ENCODE results near the gene CFAP410.

The CFAP410 gene

DNA sequence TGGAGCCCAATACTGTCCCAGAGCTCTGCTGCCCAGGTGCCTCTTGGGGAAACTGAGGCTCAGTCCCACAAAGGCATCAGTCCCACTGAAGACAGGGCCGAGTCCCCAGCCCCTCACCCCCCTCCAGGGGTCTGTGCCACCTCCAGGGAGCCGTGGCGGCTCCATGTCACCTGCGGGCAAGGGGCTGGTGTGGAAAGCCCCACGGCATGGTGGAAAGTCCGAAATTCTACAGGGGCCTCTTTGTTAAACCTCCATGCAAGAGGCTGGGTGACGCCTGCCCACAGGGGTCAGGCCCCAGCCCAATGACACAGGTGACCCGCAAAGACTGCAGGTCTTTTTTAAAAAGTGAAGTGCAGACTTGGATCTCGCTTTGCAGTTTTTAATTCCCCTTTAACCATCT, 56.8 kb downstream of the CFAP410 start:
- DNase-seq (ENCODE audit: extremely low read depth, insufficient read length) = no peak
- no peaks in the 10 kb centered on the region for H3K27me3 ChIP-seq (replicated peaks; ENCODE audit: control insufficient read depth, insufficient read depth, low read length)
- no peaks in the 10 kb centered on the region for H3K36me3 ChIP-seq (ENCODE audit: control insufficient read depth, insufficient read depth, low read length)
- no peak overlapping the region for H3K4me3 ChIP-seq (replicated peaks; ENCODE audit: low read depth, low read length)
- no peak for TF ChIP-seq CTCF (IDR thresholded peaks at IDR 0.05; ENCODE audit: insufficient read depth, low read length, poor library complexity, severe bottlenecking)

GRCh38 chr21:44281801-44282200, 57.4 kb downstream of the CFAP410 start:
- no peak for DNase-seq (ENCODE audit: extremely low read depth, insufficient read length)
- H3K36me3 ChIP-seq (ENCODE audit: control insufficient read depth, insufficient read depth, low read length) = no peaks in the 10 kb centered on the region
- no peak overlapping the region for H3K4me3 ChIP-seq (replicated peaks; ENCODE audit: low read depth, low read length)
- H3K27me3 ChIP-seq (replicated peaks; ENCODE audit: control insufficient read depth, insufficient read depth, low read length) = no peaks in the 10 kb centered on the region
- no peak for TF ChIP-seq CTCF (IDR thresholded peaks at IDR 0.05; ENCODE audit: insufficient read depth, low read length, poor library complexity, severe bottlenecking)

- Histone ChIP-seq H3K4me3 (replicated peaks; ENCODE audit: low read depth, low read length) (no peak overlapping the region), H3K27me3 (replicated peaks; ENCODE audit: control insufficient read depth, insufficient read depth, low read length) (no peaks in the 10 kb centered on the region), H3K36me3 (ENCODE audit: control insufficient read depth, insufficient read depth, low read length) (no peaks in the 10 kb centered on the region)
- no peak for DNase-seq (ENCODE audit: extremely low read depth, insufficient read length)
- no peak for TF ChIP-seq CTCF (IDR thresholded peaks at IDR 0.05; ENCODE audit: insufficient read depth, low read length, poor library complexity, severe bottlenecking)
These were observed 59.6 kb downstream of the CFAP410 start for GRCh38 chr21:44279354-44280260.

Data from GM06990 (cell line).